ENCODE data around the gene SNX13.

Gene SNX13

GRCh38 chr7:17844022-17844421, 96.3 kb downstream of the SNX13 start:
- Histone ChIP-seq H3K23ac (ENCODE audit: low read length) (no peak overlapping the region), H3K4me3 (ENCODE audit: low read length) (no peak overlapping the region), H3K27ac (ENCODE audit: low read depth, low read length) (no peak overlapping the region), H3K79me2 (ENCODE audit: control insufficient read depth, insufficient read depth, low read length) (no peaks in the 10 kb centered on the region), H2BK120ac (ENCODE audit: low read depth, low read length) (no peak overlapping the region), H3K79me1 (ENCODE audit: low read length) (no peaks in the 10 kb centered on the region), H3K56ac (ENCODE audit: low read length) (no peak overlapping the region), H4K5ac (ENCODE audit: low read length) (no peak overlapping the region), H3K36me3 (ENCODE audit: control insufficient read depth, insufficient read depth, low read length) (no peaks in the 10 kb centered on the region), H2AK5ac (ENCODE audit: low read length) (no peak overlapping the region), H2BK5ac (ENCODE audit: low read length) (no peak overlapping the region), H3K4ac (ENCODE audit: low read depth, low read length) (no peak overlapping the region), H3K27me3 (ENCODE audit: insufficient read depth, low read length, poor library complexity) (no peaks in the 10 kb centered on the region), H3K18ac (ENCODE audit: low read length) (no peak overlapping the region), H2BK15ac (replicated peaks; ENCODE audit: low read depth) (no peak overlapping the region), H4K8ac (ENCODE audit: low read depth, low read length) (no peak overlapping the region), H3K4me1 (ENCODE audit: control insufficient read depth, low read depth, low read length) (no peaks in the 10 kb centered on the region), H3K4me2 (ENCODE audit: low read length) (no peak overlapping the region), H3K9ac (ENCODE audit: low read length) (no peak overlapping the region)
- no peak for DNase-seq
- WGBS (ENCODE audit: extremely low coverage, insufficient coverage, low lambda C conversion rate): no CpG with 5 or more reads among the region's 4 CpGs

GRCh38 chr7:17843041-17843440, 97.3 kb downstream of the SNX13 start:
- no peaks in the 10 kb centered on the region for H3K36me3 ChIP-seq (ENCODE audit: control insufficient read depth, insufficient read depth, low read length)

GRCh38 chr7:17832820-17833355, 107.4 kb downstream of the SNX13 start:
- DNase-seq: no peak
- Histone ChIP-seq H3K4me2 (ENCODE audit: low read length) (no peak overlapping the region), H3K27me3 (ENCODE audit: insufficient read depth, low read length, poor library complexity) (no peaks in the 10 kb centered on the region), H2AK5ac (ENCODE audit: low read length) (no peak overlapping the region), H2BK5ac (ENCODE audit: low read length) (no peak overlapping the region), H3K9ac (ENCODE audit: low read length) (no peak overlapping the region), H3K79me2 (ENCODE audit: control insufficient read depth, insufficient read depth, low read length) (no peaks in the 10 kb centered on the region), H2BK15ac (replicated peaks; ENCODE audit: low read depth) (no peak overlapping the region), H3K23ac (ENCODE audit: low read length) (no peak overlapping the region), H3K36me3 (ENCODE audit: control insufficient read depth, insufficient read depth, low read length) (no peaks in the 10 kb centered on the region), H3K4ac (ENCODE audit: low read depth, low read length) (no peak overlapping the region), H3K56ac (ENCODE audit: low read length) (no peak overlapping the region), H3K27ac (ENCODE audit: low read depth, low read length) (no peak overlapping the region), H3K4me3 (ENCODE audit: low read length) (no peak overlapping the region), H4K8ac (ENCODE audit: low read depth, low read length) (no peak overlapping the region), H3K18ac (ENCODE audit: low read length) (no peak overlapping the region), H2BK120ac (ENCODE audit: low read depth, low read length) (no peak overlapping the region), H3K79me1 (ENCODE audit: low read length) (no peaks in the 10 kb centered on the region), H4K5ac (ENCODE audit: low read length) (no peak overlapping the region), H3K4me1 (ENCODE audit: control insufficient read depth, low read depth, low read length) (no peaks in the 10 kb centered on the region)

More at GRCh38 chr7:17843041-17843440, 97.3 kb downstream of the SNX13 start:
- no peaks in the 10 kb centered on the region for H3K79me2 ChIP-seq (ENCODE audit: control insufficient read depth, insufficient read depth, low read length)
- no peak overlapping the region for H2BK5ac ChIP-seq (ENCODE audit: low read length)
- H3K4me1 ChIP-seq (ENCODE audit: control insufficient read depth, low read depth, low read length): no peaks in the 10 kb centered on the region
- no peaks in the 10 kb centered on the region for H3K27me3 ChIP-seq (ENCODE audit: insufficient read depth, low read length, poor library complexity)
- H3K4me2 ChIP-seq (ENCODE audit: low read length): no peak overlapping the region
- DNase-seq: no peak
- H2BK15ac ChIP-seq (replicated peaks; ENCODE audit: low read depth): no peak overlapping the region
- no peaks in the 10 kb centered on the region for H3K79me1 ChIP-seq (ENCODE audit: low read length)
- no peak overlapping the region for H3K27ac ChIP-seq (ENCODE audit: low read depth, low read length)
- no peak overlapping the region for H3K9ac ChIP-seq (ENCODE audit: low read length)
- H3K23ac ChIP-seq (ENCODE audit: low read length): no peak overlapping the region
- H4K8ac ChIP-seq (ENCODE audit: low read depth, low read length): no peak overlapping the region
- no peak overlapping the region for H2BK120ac ChIP-seq (ENCODE audit: low read depth, low read length)
- H3K4me3 ChIP-seq (ENCODE audit: low read length): no peak overlapping the region
- no peak overlapping the region for H3K56ac ChIP-seq (ENCODE audit: low read length)
- no peak overlapping the region for H2AK5ac ChIP-seq (ENCODE audit: low read length)
- H3K4ac ChIP-seq (ENCODE audit: low read depth, low read length): no peak overlapping the region
- no peak overlapping the region for H4K5ac ChIP-seq (ENCODE audit: low read length)
- H3K18ac ChIP-seq (ENCODE audit: low read length): no peak overlapping the region

- no peak overlapping the region for H2BK5ac ChIP-seq (ENCODE audit: low read length)
- no peak overlapping the region for H3K4me3 ChIP-seq (ENCODE audit: low read length)
- no peak overlapping the region for H3K4me2 ChIP-seq (ENCODE audit: low read length)
- DNase-seq: no peak
- no peaks in the 10 kb centered on the region for H3K79me2 ChIP-seq (ENCODE audit: control insufficient read depth, insufficient read depth, low read length)
- no peak overlapping the region for H4K8ac ChIP-seq (ENCODE audit: low read depth, low read length)
- H3K4me1 ChIP-seq (ENCODE audit: control insufficient read depth, low read depth, low read length): no peaks in the 10 kb centered on the region
- no peak overlapping the region for H3K9ac ChIP-seq (ENCODE audit: low read length)
- H3K27me3 ChIP-seq (ENCODE audit: insufficient read depth, low read length, poor library complexity): no peaks in the 10 kb centered on the region
- H3K27ac ChIP-seq (ENCODE audit: low read depth, low read length): no peak overlapping the region
- no peak overlapping the region for H2AK5ac ChIP-seq (ENCODE audit: low read length)
- H2BK15ac ChIP-seq (replicated peaks; ENCODE audit: low read depth): no peak overlapping the region
- no CpG with 5 or more reads among the region's 1 CpG for WGBS (ENCODE audit: extremely low coverage, insufficient coverage, low lambda C conversion rate)
- no peak overlapping the region for H3K23ac ChIP-seq (ENCODE audit: low read length)
- no peaks in the 10 kb centered on the region for H3K79me1 ChIP-seq (ENCODE audit: low read length)
- H2BK120ac ChIP-seq (ENCODE audit: low read depth, low read length): no peak overlapping the region
- no peak overlapping the region for H3K56ac ChIP-seq (ENCODE audit: low read length)
- no peak overlapping the region for H3K18ac ChIP-seq (ENCODE audit: low read length)
- H3K36me3 ChIP-seq (ENCODE audit: control insufficient read depth, insufficient read depth, low read length): no peaks in the 10 kb centered on the region
- H3K4ac ChIP-seq (ENCODE audit: low read depth, low read length): no peak overlapping the region
- no peak overlapping the region for H4K5ac ChIP-seq (ENCODE audit: low read length)
Measured at GRCh38 chr7:17832242-17832641, 108.1 kb downstream of the SNX13 start.

- no peak overlapping the region for H3K23ac ChIP-seq (ENCODE audit: low read length)
- H2BK120ac ChIP-seq (ENCODE audit: low read depth, low read length): no peak overlapping the region
- no peak overlapping the region for H2BK15ac ChIP-seq (replicated peaks; ENCODE audit: low read depth)
- no peak overlapping the region for H2AK5ac ChIP-seq (ENCODE audit: low read length)
- H3K79me2 ChIP-seq (ENCODE audit: control insufficient read depth, insufficient read depth, low read length): no peaks in the 10 kb centered on the region
- no peak overlapping the region for H3K18ac ChIP-seq (ENCODE audit: low read length)
- H3K9ac ChIP-seq (ENCODE audit: low read length): no peak overlapping the region
- no peaks in the 10 kb centered on the region for H3K4me1 ChIP-seq (ENCODE audit: control insufficient read depth, low read depth, low read length)
- no peaks in the 10 kb centered on the region for H3K27me3 ChIP-seq (ENCODE audit: insufficient read depth, low read length, poor library complexity)
- H3K36me3 ChIP-seq (ENCODE audit: control insufficient read depth, insufficient read depth, low read length): no peaks in the 10 kb centered on the region
- no peaks in the 10 kb centered on the region for H3K79me1 ChIP-seq (ENCODE audit: low read length)
- H3K4me2 ChIP-seq (ENCODE audit: low read length): no peak overlapping the region
- no peak overlapping the region for H4K5ac ChIP-seq (ENCODE audit: low read length)
- H4K8ac ChIP-seq (ENCODE audit: low read depth, low read length): no peak overlapping the region
- no peak overlapping the region for H3K4me3 ChIP-seq (ENCODE audit: low read length)
- no peak overlapping the region for H3K27ac ChIP-seq (ENCODE audit: low read depth, low read length)
- WGBS (ENCODE audit: extremely low coverage, insufficient coverage, low lambda C conversion rate): no CpG with 5 or more reads among the region's 1 CpG
- H3K4ac ChIP-seq (ENCODE audit: low read depth, low read length): no peak overlapping the region
- H3K56ac ChIP-seq (ENCODE audit: low read length): no peak overlapping the region
- no peak for DNase-seq
- H2BK5ac ChIP-seq (ENCODE audit: low read length): no peak overlapping the region
Measured at GRCh38 chr7:17830206-17830605, 110.1 kb downstream of the SNX13 start.

- no peak overlapping the region for H4K8ac ChIP-seq (ENCODE audit: low read depth, low read length)
- no peak overlapping the region for H2BK120ac ChIP-seq (ENCODE audit: low read depth, low read length)
- DNase-seq: no peak
- no peak overlapping the region for H3K27ac ChIP-seq (ENCODE audit: low read depth, low read length)
- H3K27me3 ChIP-seq (ENCODE audit: insufficient read depth, low read length, poor library complexity): no peaks in the 10 kb centered on the region
- no peak overlapping the region for H3K4me2 ChIP-seq (ENCODE audit: low read length)
- no peak overlapping the region for H2AK5ac ChIP-seq (ENCODE audit: low read length)
- H3K18ac ChIP-seq (ENCODE audit: low read length): no peak overlapping the region
- H3K79me2 ChIP-seq (ENCODE audit: control insufficient read depth, insufficient read depth, low read length): no peaks in the 10 kb centered on the region
- H2BK15ac ChIP-seq (replicated peaks; ENCODE audit: low read depth): no peak overlapping the region
- H4K5ac ChIP-seq (ENCODE audit: low read length): no peak overlapping the region
- H3K79me1 ChIP-seq (ENCODE audit: low read length): no peaks in the 10 kb centered on the region
- H3K9ac ChIP-seq (ENCODE audit: low read length): no peak overlapping the region
- H3K36me3 ChIP-seq (ENCODE audit: control insufficient read depth, insufficient read depth, low read length): no peaks in the 10 kb centered on the region
- H3K4me3 ChIP-seq (ENCODE audit: low read length): no peak overlapping the region
- no peak overlapping the region for H3K56ac ChIP-seq (ENCODE audit: low read length)
- no peaks in the 10 kb centered on the region for H3K4me1 ChIP-seq (ENCODE audit: control insufficient read depth, low read depth, low read length)
- H3K23ac ChIP-seq (ENCODE audit: low read length): no peak overlapping the region
- WGBS (ENCODE audit: extremely low coverage, insufficient coverage, low lambda C conversion rate): no CpG with 5 or more reads among the region's 3 CpGs
- H3K4ac ChIP-seq (ENCODE audit: low read depth, low read length): no peak overlapping the region
- H2BK5ac ChIP-seq (ENCODE audit: low read length): no peak overlapping the region
Measured at GRCh38 chr7:17829001-17829400, 111.3 kb downstream of the SNX13 start.
